MM.1S (cell line): ENCODE measurements around the gene TRIM7.
A peak's percentile ranks its signal among the peaks of the same experiment; 100 is the strongest.

Experiments used
- DNase-seq: peaks from one replicate; pipeline ENCODE4 v3.0.0-alpha.2; 2015
- H2AFZ ChIP-seq: fragments of 300-600 bp; sonication (generic); 2 replicates; pipeline ENCODE4 v1.6.0; 2016; ENCODE audit warnings: antibody characterized with exemption, low read length
- H3F3A ChIP-seq: fragments of 300-600 bp; sonication (generic); 2 replicates; pipeline ENCODE4 v1.6.1; 2016; ENCODE audit warnings: mild to moderate bottlenecking, antibody characterized with exemption, low read length, moderate library complexity, mixed read lengths; ENCODE audit not compliant: insufficient read depth
- H3K27ac ChIP-seq: fragments of 300-600 bp; sonication (generic); 2 replicates; pipeline ENCODE4 v1.5.1; 2016; ENCODE audit warnings: mild to moderate bottlenecking, low read length
- H3K27me3 ChIP-seq: fragments of 300-600 bp; sonication (generic); replicated peaks from 2 replicates; pipeline ENCODE4 v1.6.0; 2016; ENCODE audit warnings: low read length; ENCODE audit not compliant: insufficient read depth
- H3K36me3 ChIP-seq: fragments of 300-600 bp; sonication (generic); replicated peaks from 2 replicates; pipeline ENCODE4 v1.6.1; 2016; ENCODE audit warnings: mild to moderate bottlenecking, low read length, mixed read lengths; ENCODE audit not compliant: insufficient read depth
- H3K4me1 ChIP-seq: fragments of 300-600 bp; sonication (generic); 2 replicates; pipeline ENCODE4 v1.6.1; 2016; ENCODE audit warnings: low read length, mixed read lengths
- H3K4me2 ChIP-seq: fragments of 300-600 bp; sonication (generic); 2 replicates; pipeline ENCODE4 v1.6.0; 2016; ENCODE audit warnings: low read depth, low read length
- H3K4me3 ChIP-seq: fragments of 300-600 bp; sonication (generic); 2 replicates; pipeline ENCODE4 v1.5.1; 2016; ENCODE audit warnings: low read length, mixed read lengths
- H3K79me2 ChIP-seq: fragments of 300-600 bp; sonication (generic); 2 replicates; pipeline ENCODE4 v1.6.1; 2016; ENCODE audit warnings: mixed run types, low read length, mixed read lengths
- H3K9ac ChIP-seq: fragments of 300-600 bp; sonication (generic); 2 replicates; pipeline ENCODE4 v1.6.1; 2016; ENCODE audit warnings: low read length, mixed read lengths
- H3K9me2 ChIP-seq: fragments of 300-600 bp; sonication (generic); replicated peaks from 2 replicates; pipeline ENCODE4 v1.6.1; 2016; ENCODE audit warnings: mild to moderate bottlenecking, low read length, mixed read lengths; ENCODE audit not compliant: insufficient read depth
- H3K9me3 ChIP-seq: fragments of 300-600 bp; sonication (generic); replicated peaks from 2 replicates; pipeline ENCODE4 v1.6.1; 2016; ENCODE audit warnings: mild to moderate bottlenecking, low read length, mixed read lengths; ENCODE audit not compliant: insufficient read depth
- H4K20me1 ChIP-seq: fragments of 300-600 bp; sonication (generic); 2 replicates; pipeline ENCODE4 v1.6.1; 2016; ENCODE audit warnings: mild to moderate bottlenecking, low read length, moderate library complexity, mixed read lengths; ENCODE audit not compliant: insufficient read depth
- CTCF ChIP-seq: fragments of 300-600 bp; sonication (generic); IDR thresholded peaks from 2 replicates; pipeline ENCODE4 v1.5.1; 2016; ENCODE audit warnings: antibody characterized with exemption, low read length, mixed read lengths
- EZH2 ChIP-seq: fragments of 300-600 bp; sonication (generic); optimal IDR thresholded peaks from 2 replicates; pipeline ENCODE3; 2017; ENCODE audit warnings: low read depth, mild to moderate bottlenecking, antibody characterized with exemption, low read length, mixed read lengths
- EZH2phosphoT487 ChIP-seq: fragments of 300-600 bp; sonication (generic); IDR thresholded peaks from 2 replicates; pipeline ENCODE4 v1.6.1; 2018; ENCODE audit warnings: antibody characterized with exemption, low read length

The TRIM7 gene

GRCh38 chr5:181176254-181176952 lies 28.6 kb downstream of the TRIM7 start:
- H3F3A ChIP-seq = peaks cover 12% of the 10 kb centered on the region
- H3K9me3 ChIP-seq = no peaks in the 10 kb centered on the region
- H3K4me1 ChIP-seq = peaks cover 11% of the 10 kb centered on the region
- H3K36me3 ChIP-seq = no peaks in the 10 kb centered on the region
- H4K20me1 ChIP-seq = no peaks in the 10 kb centered on the region
- H3K9ac ChIP-seq = no peak overlapping the region
- H3K27ac ChIP-seq = no peak overlapping the region
- peaks cover 15% of the 10 kb centered on the region for H3K27me3 ChIP-seq
- H3K4me2 ChIP-seq = no peak overlapping the region
- TF ChIP-seq EZH2phosphoT487 = no peak
- TF ChIP-seq EZH2 = no peak
- no peak for TF ChIP-seq CTCF
- DNase-seq = no peak
- no peak overlapping the region for H3K4me3 ChIP-seq
- no peaks in the 10 kb centered on the region for H3K9me2 ChIP-seq
- H3K79me2 ChIP-seq = no peaks in the 10 kb centered on the region
- no peak overlapping the region for H2AFZ ChIP-seq

- Histone ChIP-seq H3K79me2 (no peaks in the 10 kb centered on the region), H3K9me2 (no peaks in the 10 kb centered on the region), H3K36me3 (no peaks in the 10 kb centered on the region), H3K27me3 (peaks cover 32% of the 10 kb centered on the region), H3K9me3 (no peaks in the 10 kb centered on the region), H4K20me1 (no peaks in the 10 kb centered on the region), H3F3A (peaks cover 12% of the 10 kb centered on the region), H3K27ac (peak overlapping the region; percentile 67; the same call in 1 of the 2 replicates), H3K9ac (peak overlapping the region; percentile 39; the same call in 1 of the 2 replicates), H2AFZ (peak overlapping the region; percentile 88), H3K4me2 (peak overlapping the region; percentile 93), H3K4me1 (peaks cover 17% of the 10 kb centered on the region), H3K4me3 (peak overlapping the region; percentile 66)
- TF ChIP-seq EZH2 (no peak), EZH2phosphoT487 (no peak), CTCF (no peak)
- DNase-seq = peak; percentile 69
These were observed 31.3 kb downstream of the TRIM7 start for GRCh38 chr5:181173420-181174342.

- Histone ChIP-seq H3K79me2 (no peaks in the 10 kb centered on the region), H2AFZ (peak overlapping the region; percentile 88), H3K4me1 (peaks cover 17% of the 10 kb centered on the region), H4K20me1 (no peaks in the 10 kb centered on the region), H3K9me2 (no peaks in the 10 kb centered on the region), H3K9me3 (no peaks in the 10 kb centered on the region), H3K27me3 (peaks cover 34% of the 10 kb centered on the region), H3K27ac (peak overlapping the region; percentile 67; the same call in 1 of the 2 replicates), H3K4me2 (peak overlapping the region; percentile 93), H3K9ac (peak overlapping the region; percentile 39; the same call in 1 of the 2 replicates), H3F3A (peaks cover 12% of the 10 kb centered on the region), H3K36me3 (no peaks in the 10 kb centered on the region), H3K4me3 (peak overlapping the region; percentile 66)
- TF ChIP-seq EZH2 = no peak
- TF ChIP-seq CTCF = peak; percentile 73
- no peak for TF ChIP-seq EZH2phosphoT487
- DNase-seq = peak; percentile 61
These were observed 32.0 kb downstream of the TRIM7 start for GRCh38 chr5:181173027-181173419.
